ENCODE results near the gene PRAMEF14. TPM values are rescaled to one million over a fixed set of nuclear protein-coding genes. Genes with fewer than 3 reads are reported as not detected.
"Not testable (repeated sequence)": the region's sequence is repeated elsewhere in the genome, so short reads cannot be mapped to it uniquely, and the experiment has no call there.

The PRAMEF14 gene
- not detected in 2 replicates for polyA plus RNA-seq (2011; rRNA removed)
- polyA minus RNA-seq (2011; rRNA and poly(A)+ RNA removed), result not detected in 2 replicates

- H3K9me3 ChIP-seq (ENCODE audit: control insufficient read depth, insufficient read depth, low read length); POLR2A ChIA-PET; H3K27ac ChIP-seq (ENCODE audit: low read depth, low read length); CTCF ChIA-PET; H3K4me3 ChIP-seq (ENCODE audit: low read depth, low read length); H3K27me3 ChIP-seq (ENCODE audit: control insufficient read depth, insufficient read depth, low read length); DNase-seq (ENCODE audit: low read depth, low spot score): not testable (repeated sequence)
Observed at GRCh38 chr1:13347034-13347433, at the start of gene PRAMEF14. Gene PRAMEF14 (minus strand): TSS chr1:13347134. CDS start chr1:13345314, 1,820 bp downstream.

GRCh38 chr1:13395311-13395710 is 48.4 kb upstream of the PRAMEF14 start:
- DNase-seq (ENCODE audit: low read depth, low spot score); H3K4me3 ChIP-seq (ENCODE audit: low read depth, low read length); CTCF ChIA-PET; H3K27me3 ChIP-seq (ENCODE audit: control insufficient read depth, insufficient read depth, low read length); H3K27ac ChIP-seq (ENCODE audit: low read depth, low read length); POLR2A ChIA-PET: not testable (repeated sequence)
- H3K9me3 ChIP-seq (ENCODE audit: control insufficient read depth, insufficient read depth, low read length), result peaks cover 42% of the 10 kb centered on the region

GRCh38 chr1:13394761-13395160 is 47.8 kb upstream of the PRAMEF14 start:
- CTCF ChIA-PET; H3K27ac ChIP-seq (ENCODE audit: low read depth, low read length); H3K4me3 ChIP-seq (ENCODE audit: low read depth, low read length); H3K27me3 ChIP-seq (ENCODE audit: control insufficient read depth, insufficient read depth, low read length); POLR2A ChIA-PET; DNase-seq (ENCODE audit: low read depth, low spot score): not testable (repeated sequence)
- H3K9me3 ChIP-seq (ENCODE audit: control insufficient read depth, insufficient read depth, low read length), result peaks cover 41% of the 10 kb centered on the region

GRCh38 chr1:13393004-13393403 is 46.1 kb upstream of the PRAMEF14 start:
- H3K4me3 ChIP-seq (ENCODE audit: low read depth, low read length); H3K27ac ChIP-seq (ENCODE audit: low read depth, low read length); CTCF ChIA-PET; POLR2A ChIA-PET; H3K27me3 ChIP-seq (ENCODE audit: control insufficient read depth, insufficient read depth, low read length); DNase-seq (ENCODE audit: low read depth, low spot score): not testable (repeated sequence)
- H3K9me3 ChIP-seq (ENCODE audit: control insufficient read depth, insufficient read depth, low read length), result peaks cover 36% of the 10 kb centered on the region

GRCh38 chr1:13389332-13389731 is 42.4 kb upstream of the PRAMEF14 start, which contains the start of gene PRAMEF17:
Gene PRAMEF17 (plus strand): TSS chr1:13389632. CDS start chr1:13389658, 26 bp downstream.
- POLR2A ChIA-PET; H3K27ac ChIP-seq (ENCODE audit: low read depth, low read length); DNase-seq (ENCODE audit: low read depth, low spot score); H3K4me3 ChIP-seq (ENCODE audit: low read depth, low read length); CTCF ChIA-PET; H3K27me3 ChIP-seq (ENCODE audit: control insufficient read depth, insufficient read depth, low read length): not testable (repeated sequence)
- H3K9me3 ChIP-seq (ENCODE audit: control insufficient read depth, insufficient read depth, low read length), result peaks cover 31% of the 10 kb centered on the region

- POLR2A ChIA-PET; CTCF ChIA-PET; H3K27ac ChIP-seq (ENCODE audit: low read depth, low read length): not testable (repeated sequence)
Observed at GRCh38 chr1:13380380-13380779, 33.4 kb upstream of the PRAMEF14 start.

GRCh38 chr1:13378983-13379382 is 32.0 kb upstream of the PRAMEF14 start:
- peaks cover 15% of the 10 kb centered on the region for H3K9me3 ChIP-seq (ENCODE audit: control insufficient read depth, insufficient read depth, low read length)
- H3K27me3 ChIP-seq (ENCODE audit: control insufficient read depth, insufficient read depth, low read length); POLR2A ChIA-PET; CTCF ChIA-PET; DNase-seq (ENCODE audit: low read depth, low spot score); H3K4me3 ChIP-seq (ENCODE audit: low read depth, low read length); H3K27ac ChIP-seq (ENCODE audit: low read depth, low read length): not testable (repeated sequence)

More at GRCh38 chr1:13380380-13380779, 33.4 kb upstream of the PRAMEF14 start:
- H3K4me3 ChIP-seq (ENCODE audit: low read depth, low read length); DNase-seq (ENCODE audit: low read depth, low spot score); H3K27me3 ChIP-seq (ENCODE audit: control insufficient read depth, insufficient read depth, low read length): not testable (repeated sequence)
- peaks cover 14% of the 10 kb centered on the region for H3K9me3 ChIP-seq (ENCODE audit: control insufficient read depth, insufficient read depth, low read length)

GRCh38 chr1:13368544-13368943 is 21.6 kb upstream of the PRAMEF14 start:
- CTCF ChIA-PET; POLR2A ChIA-PET; H3K4me3 ChIP-seq (ENCODE audit: low read depth, low read length); H3K27me3 ChIP-seq (ENCODE audit: control insufficient read depth, insufficient read depth, low read length); H3K27ac ChIP-seq (ENCODE audit: low read depth, low read length); DNase-seq (ENCODE audit: low read depth, low spot score): not testable (repeated sequence)
- H3K9me3 ChIP-seq (ENCODE audit: control insufficient read depth, insufficient read depth, low read length), result peaks cover 31% of the 10 kb centered on the region

- DNase-seq (ENCODE audit: low read depth, low spot score); CTCF ChIA-PET; H3K27ac ChIP-seq (ENCODE audit: low read depth, low read length); POLR2A ChIA-PET; H3K27me3 ChIP-seq (ENCODE audit: control insufficient read depth, insufficient read depth, low read length); H3K4me3 ChIP-seq (ENCODE audit: low read depth, low read length): not testable (repeated sequence)
- peaks cover 17% of the 10 kb centered on the region for H3K9me3 ChIP-seq (ENCODE audit: control insufficient read depth, insufficient read depth, low read length)
Observed at GRCh38 chr1:13366536-13366935, 19.6 kb upstream of the PRAMEF14 start.

- H3K27me3 ChIP-seq (ENCODE audit: control insufficient read depth, insufficient read depth, low read length); H3K4me3 ChIP-seq (ENCODE audit: low read depth, low read length); H3K27ac ChIP-seq (ENCODE audit: low read depth, low read length); CTCF ChIA-PET; DNase-seq (ENCODE audit: low read depth, low spot score); POLR2A ChIA-PET: not testable (repeated sequence)
- peaks cover 17% of the 10 kb centered on the region for H3K9me3 ChIP-seq (ENCODE audit: control insufficient read depth, insufficient read depth, low read length)
Observed at GRCh38 chr1:13364928-13365327, 18.0 kb upstream of the PRAMEF14 start.

- H3K27ac ChIP-seq (ENCODE audit: low read depth, low read length); H3K9me3 ChIP-seq (ENCODE audit: control insufficient read depth, insufficient read depth, low read length); H3K27me3 ChIP-seq (ENCODE audit: control insufficient read depth, insufficient read depth, low read length); POLR2A ChIA-PET; H3K4me3 ChIP-seq (ENCODE audit: low read depth, low read length); DNase-seq (ENCODE audit: low read depth, low spot score); CTCF ChIA-PET: not testable (repeated sequence)
Observed at GRCh38 chr1:13362364-13362763, 15.4 kb upstream of the PRAMEF14 start.
